Activated T-cell treated with anti-CD3 and anti-CD28 coated beads, Interleukin-2, amount 50 U/mL, for 24 hours (primary cell): ENCODE results near the gene RBMXL2.

ENCODE experiments used
- DNase-seq: peaks from one replicate; pipeline ENCODE4 v3.0.0-alpha.2; 2020
- H3K27ac Mint-ChIP-seq: 2 replicates; pipeline ENCODE4 v1.8.0; 2020; ENCODE audit warnings: mild to moderate bottlenecking, mixed read lengths
- H3K27me3 Mint-ChIP-seq: 2 replicates; pipeline ENCODE4 v1.8.0; 2020; ENCODE audit warnings: mixed read lengths
- H3K36me3 Mint-ChIP-seq: 2 replicates; pipeline ENCODE4 v1.8.0; 2020; ENCODE audit warnings: low read depth, mixed read lengths
- H3K4me1 Mint-ChIP-seq: 2 replicates; pipeline ENCODE4 v1.8.0; 2020; ENCODE audit warnings: low read depth, mixed read lengths
- H3K4me3 Mint-ChIP-seq: 2 replicates; pipeline ENCODE4 v1.8.0; 2020; ENCODE audit warnings: mild to moderate bottlenecking, moderate library complexity, mixed read lengths
- H3K9me3 Mint-ChIP-seq: 2 replicates; pipeline ENCODE4 v1.8.0; 2020; ENCODE audit warnings: mixed read lengths

RBMXL2 gene

DNA sequence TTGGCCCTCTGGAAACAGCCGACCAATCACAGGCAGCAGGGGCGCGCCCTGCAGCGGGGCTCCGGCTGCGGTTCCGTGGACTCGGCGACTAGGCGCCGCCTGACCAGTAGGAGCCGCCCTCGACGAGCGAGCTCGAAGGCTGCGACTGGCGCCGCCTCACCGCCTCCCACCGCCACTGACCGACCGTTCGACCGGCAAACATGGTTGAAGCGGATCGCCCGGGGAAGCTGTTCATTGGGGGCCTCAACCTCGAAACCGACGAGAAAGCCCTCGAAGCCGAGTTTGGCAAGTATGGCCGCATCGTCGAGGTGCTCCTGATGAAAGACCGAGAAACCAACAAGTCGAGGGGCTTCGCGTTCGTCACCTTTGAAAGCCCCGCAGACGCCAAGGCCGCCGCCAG is at the start of gene RBMXL2:
TSS of gene RBMXL2 (plus strand) at position 78 of the 400 bp plus-strand sequence. CDS start at position 201, 123 bp downstream.
- Mint-ChIP-seq H3K4me1 (no peaks in the 10 kb centered on the region), H3K27me3 (peaks cover 34% of the 10 kb centered on the region), H3K9me3 (no peaks in the 10 kb centered on the region), H3K36me3 (no peaks in the 10 kb centered on the region), H3K27ac (no peak within 1 kb of the TSS), H3K4me3 (no peak within 1 kb of the TSS)
- DNase-seq: no peak

GRCh38 chr11:7046474-7047175 is 42.2 kb upstream of the RBMXL2 start:
- Mint-ChIP-seq H3K27me3 (peaks cover 6% of the 10 kb centered on the region), H3K36me3 (no peaks in the 10 kb centered on the region), H3K9me3 (no peaks in the 10 kb centered on the region), H3K4me1 (no peaks in the 10 kb centered on the region), H3K27ac (no peak overlapping the region), H3K4me3 (no peak overlapping the region)
- DNase-seq: no peak

- Mint-ChIP-seq H3K4me1 (no peaks in the 10 kb centered on the region), H3K27ac (no peak overlapping the region), H3K9me3 (no peaks in the 10 kb centered on the region), H3K27me3 (peaks cover 11% of the 10 kb centered on the region), H3K4me3 (no peak overlapping the region), H3K36me3 (no peaks in the 10 kb centered on the region)
- no peak for DNase-seq
These were observed 38.6 kb upstream of the RBMXL2 start for GRCh38 chr11:7050191-7050590.

DNA sequence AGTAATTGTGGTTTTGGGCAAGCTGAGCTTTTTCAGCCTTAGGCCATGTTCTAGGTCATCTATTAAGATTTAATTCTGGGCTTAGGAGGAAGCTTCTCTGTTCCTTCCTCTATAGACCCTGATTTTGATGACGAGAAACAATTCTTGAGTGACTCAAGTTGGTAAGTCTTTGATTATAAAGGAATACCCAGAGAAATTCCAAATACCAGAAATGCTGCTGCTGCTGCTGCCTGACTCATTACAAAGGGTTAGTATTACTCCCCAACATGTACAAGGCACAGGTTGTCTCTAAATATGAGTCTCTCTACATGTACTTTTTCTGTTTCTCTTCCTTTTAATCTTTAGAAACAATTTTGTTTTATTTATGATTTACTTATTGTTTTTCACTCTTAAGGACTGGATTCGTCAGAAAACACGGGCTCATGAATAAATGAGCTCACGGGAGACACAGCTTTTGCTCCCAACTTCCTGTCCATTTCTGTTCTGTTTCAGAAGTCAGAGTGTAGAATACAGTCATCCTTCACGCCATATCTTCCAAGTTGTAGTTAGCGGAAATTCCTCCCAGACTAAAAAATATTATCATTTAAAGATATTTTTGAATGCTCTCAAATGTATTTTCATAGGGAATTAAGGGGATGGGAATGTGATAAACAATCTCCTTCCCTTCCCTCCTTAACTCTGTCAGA is 31.8 kb upstream of the RBMXL2 start:
- Mint-ChIP-seq H3K27me3 (peaks cover 6% of the 10 kb centered on the region), H3K4me1 (no peaks in the 10 kb centered on the region), H3K9me3 (no peaks in the 10 kb centered on the region), H3K36me3 (no peaks in the 10 kb centered on the region), H3K4me3 (no peak overlapping the region), H3K27ac (no peak overlapping the region)
- no peak for DNase-seq

GRCh38 chr11:7057641-7058040 is 31.2 kb upstream of the RBMXL2 start:
- Mint-ChIP-seq H3K27me3 (peaks cover 6% of the 10 kb centered on the region), H3K36me3 (no peaks in the 10 kb centered on the region), H3K27ac (no peak overlapping the region), H3K4me3 (no peak overlapping the region), H3K9me3 (no peaks in the 10 kb centered on the region), H3K4me1 (no peaks in the 10 kb centered on the region)
- DNase-seq: no peak

DNA sequence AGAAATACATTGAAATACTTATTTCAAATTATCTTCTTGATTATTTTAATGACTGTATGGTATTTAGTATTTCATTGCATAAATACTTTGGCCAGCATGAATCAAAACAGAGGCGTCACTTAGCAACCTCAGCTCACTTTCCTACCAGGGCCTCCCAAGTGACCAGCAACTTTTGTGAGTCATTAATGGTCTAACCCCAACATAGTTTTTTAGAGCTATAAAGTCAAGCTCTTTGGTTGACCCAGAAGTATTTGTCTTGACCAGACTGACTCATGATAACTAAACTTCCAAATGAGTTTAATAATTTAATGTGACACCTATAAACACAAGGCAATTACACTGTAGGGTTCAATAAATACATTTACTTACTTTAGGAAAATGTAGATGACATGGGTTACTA is 27.9 kb upstream of the RBMXL2 start:
- Mint-ChIP-seq H3K4me3 (no peak overlapping the region), H3K4me1 (no peaks in the 10 kb centered on the region), H3K36me3 (no peaks in the 10 kb centered on the region), H3K9me3 (no peaks in the 10 kb centered on the region), H3K27ac (no peak overlapping the region), H3K27me3 (peaks cover 2% of the 10 kb centered on the region)
- no peak for DNase-seq

GRCh38 chr11:7062534-7062933 is 26.3 kb upstream of the RBMXL2 start:
- Mint-ChIP-seq H3K27ac (no peak overlapping the region), H3K4me1 (no peaks in the 10 kb centered on the region), H3K4me3 (no peak overlapping the region), H3K9me3 (no peaks in the 10 kb centered on the region), H3K36me3 (no peaks in the 10 kb centered on the region), H3K27me3 (peaks cover 6% of the 10 kb centered on the region)
- no peak for DNase-seq

DNA sequence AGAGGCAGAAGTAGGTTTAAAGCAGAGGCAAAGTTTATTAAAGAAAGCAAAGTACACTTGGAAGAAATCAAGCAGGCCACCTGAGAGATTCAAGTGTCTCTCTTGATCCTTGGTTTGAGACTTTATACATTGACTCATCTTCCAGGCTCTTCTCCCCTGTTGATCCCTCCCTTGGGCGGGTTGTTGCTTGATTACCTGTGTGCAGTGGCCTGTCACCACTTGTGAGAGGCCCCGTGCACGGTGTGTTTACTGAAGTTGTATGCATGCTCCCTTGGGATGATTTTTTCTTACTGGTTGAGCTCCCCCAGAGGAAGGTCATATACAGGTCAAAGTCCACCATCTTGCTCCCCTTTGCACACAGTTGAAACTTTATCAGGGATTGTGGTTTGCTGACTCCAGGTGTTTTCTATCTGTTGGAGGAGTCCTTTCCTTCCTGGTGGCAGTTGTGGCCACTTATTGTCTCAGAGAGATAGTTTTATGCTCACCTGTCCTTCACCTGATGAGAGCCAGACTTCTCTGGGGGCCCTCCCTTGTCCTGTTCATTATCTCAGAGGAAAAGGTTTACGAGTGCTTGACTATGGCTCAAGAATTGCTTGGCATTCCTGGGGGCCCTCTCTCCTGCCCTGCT is 16.3 kb upstream of the RBMXL2 start:
- Mint-ChIP-seq H3K27me3 (peaks cover 10% of the 10 kb centered on the region), H3K4me1 (no peaks in the 10 kb centered on the region), H3K27ac (no peak overlapping the region), H3K9me3 (no peaks in the 10 kb centered on the region), H3K36me3 (no peaks in the 10 kb centered on the region), H3K4me3 (no peak overlapping the region)
- DNase-seq: no peak

DNA sequence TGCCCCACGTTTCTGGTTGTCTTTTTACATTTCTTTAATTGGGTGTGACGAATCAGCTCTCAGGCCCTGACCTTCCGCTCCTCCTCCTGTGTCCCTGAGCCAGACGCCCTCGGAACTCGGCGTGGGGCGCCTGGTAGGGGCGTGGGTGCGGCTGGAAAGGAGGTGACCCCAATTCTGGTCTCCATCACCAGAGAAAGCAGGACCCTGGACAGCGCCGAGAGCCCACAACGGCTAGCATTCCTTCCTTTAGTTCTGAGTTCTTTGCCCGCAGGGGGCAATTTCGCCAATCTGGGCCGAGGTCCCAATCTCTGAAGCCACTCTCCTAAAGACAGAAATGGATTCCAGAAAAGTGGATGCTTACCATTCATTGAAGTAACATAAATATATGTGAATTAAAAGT is 11.7 kb upstream of the RBMXL2 start:
- Mint-ChIP-seq H3K27me3 (peaks cover 10% of the 10 kb centered on the region), H3K36me3 (no peaks in the 10 kb centered on the region), H3K4me3 (no peak overlapping the region), H3K9me3 (peaks cover 8% of the 10 kb centered on the region), H3K4me1 (no peaks in the 10 kb centered on the region), H3K27ac (no peak overlapping the region)
- no peak for DNase-seq

DNA sequence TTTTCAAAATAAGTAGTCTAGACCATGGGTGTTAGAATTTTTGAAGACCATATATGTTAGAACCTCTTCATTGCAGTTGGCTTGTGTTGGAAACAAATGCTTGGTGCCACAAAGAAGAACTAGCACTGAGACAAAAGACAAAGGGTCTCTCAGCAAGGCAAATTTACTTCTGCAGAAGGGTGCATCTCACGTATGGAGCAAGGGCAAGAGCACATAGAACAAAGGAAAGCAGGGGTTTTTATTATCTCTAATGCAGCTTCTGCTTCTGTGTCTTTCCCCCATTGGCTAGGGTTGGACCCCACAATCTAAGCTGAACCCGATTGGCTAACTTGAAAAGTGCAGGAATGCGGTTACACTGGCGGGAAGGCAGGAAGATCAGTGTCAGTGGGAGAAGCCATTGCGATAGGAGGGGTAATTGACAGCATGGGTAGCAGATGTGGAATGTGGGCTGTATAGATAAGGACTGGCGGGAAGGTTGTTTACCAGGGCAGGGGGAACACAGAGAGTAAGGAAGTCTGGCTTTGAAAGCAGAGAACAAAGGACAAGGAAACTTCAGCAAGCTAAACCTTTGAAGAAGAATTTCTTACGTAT is 9.2 kb upstream of the RBMXL2 start:
- no peak for DNase-seq
- peaks cover 10% of the 10 kb centered on the region for H3K27me3 Mint-ChIP-seq
- H3K27ac Mint-ChIP-seq: no peak overlapping the region
- H3K4me1 Mint-ChIP-seq: no peaks in the 10 kb centered on the region
- H3K36me3 Mint-ChIP-seq: no peaks in the 10 kb centered on the region
- H3K9me3 Mint-ChIP-seq: peaks cover 8% of the 10 kb centered on the region
- H3K4me3 Mint-ChIP-seq: no peak overlapping the region

DNA sequence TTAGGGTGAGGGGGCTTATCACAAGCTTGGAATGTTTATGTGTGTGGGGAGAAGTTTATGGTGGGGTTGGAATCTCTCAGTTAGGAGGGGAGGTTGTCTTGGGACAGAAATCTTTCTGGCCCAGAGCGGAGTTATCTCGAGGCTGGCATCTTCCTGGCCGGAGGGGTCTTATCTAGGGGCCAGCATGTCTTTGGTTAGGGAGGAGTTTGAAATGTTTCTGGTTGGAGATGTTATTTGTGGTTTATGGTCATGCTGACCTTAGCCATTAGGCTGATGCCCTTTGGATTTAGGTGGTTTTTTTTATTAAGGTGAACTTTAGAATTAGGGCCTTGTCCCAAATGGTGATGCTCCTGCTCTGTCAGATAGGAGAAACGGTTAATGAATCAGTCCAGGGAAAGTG is 7.9 kb upstream of the RBMXL2 start:
- Mint-ChIP-seq H3K36me3 (no peaks in the 10 kb centered on the region), H3K4me3 (no peak overlapping the region), H3K4me1 (no peaks in the 10 kb centered on the region), H3K9me3 (peaks cover 8% of the 10 kb centered on the region), H3K27ac (no peak overlapping the region), H3K27me3 (peaks cover 13% of the 10 kb centered on the region)
- no peak for DNase-seq

DNA sequence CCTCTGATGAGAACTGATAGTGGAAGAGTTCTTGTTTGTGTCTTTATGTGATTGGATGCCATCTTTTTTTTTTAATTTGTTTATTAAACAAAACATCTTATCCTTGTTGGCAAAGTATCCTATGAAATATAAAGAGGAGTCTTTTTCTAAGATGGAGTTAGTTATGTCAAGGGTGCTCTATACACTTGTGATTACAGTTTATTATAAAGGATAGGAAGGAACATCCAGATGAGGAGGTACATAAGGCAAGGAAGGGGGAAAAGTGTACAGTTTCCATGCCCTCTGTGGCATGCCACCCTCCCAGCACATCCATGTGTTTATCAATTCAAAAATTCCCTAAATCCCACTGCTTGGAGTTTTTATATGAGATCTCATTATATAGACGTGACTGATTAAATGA is 7.4 kb upstream of the RBMXL2 start:
- H3K27ac Mint-ChIP-seq: no peak overlapping the region
- peaks cover 8% of the 10 kb centered on the region for H3K9me3 Mint-ChIP-seq
- H3K27me3 Mint-ChIP-seq: peaks cover 12% of the 10 kb centered on the region
- DNase-seq: no peak
- no peak overlapping the region for H3K4me3 Mint-ChIP-seq
- H3K4me1 Mint-ChIP-seq: no peaks in the 10 kb centered on the region
- no peaks in the 10 kb centered on the region for H3K36me3 Mint-ChIP-seq

- DNase-seq: no peak
- Mint-ChIP-seq H3K27ac (no peak overlapping the region), H3K36me3 (no peaks in the 10 kb centered on the region), H3K9me3 (no peaks in the 10 kb centered on the region), H3K4me1 (no peaks in the 10 kb centered on the region), H3K4me3 (no peak overlapping the region), H3K27me3 (peaks cover 32% of the 10 kb centered on the region)
These were observed 792 bp downstream of the RBMXL2 start for GRCh38 chr11:7089328-7090251.

- DNase-seq: no peak
- H3K9me3 Mint-ChIP-seq: no peaks in the 10 kb centered on the region
- peaks cover 23% of the 10 kb centered on the region for H3K27me3 Mint-ChIP-seq
- no peaks in the 10 kb centered on the region for H3K4me1 Mint-ChIP-seq
- no peak overlapping the region for H3K4me3 Mint-ChIP-seq
- H3K36me3 Mint-ChIP-seq: no peaks in the 10 kb centered on the region
- H3K27ac Mint-ChIP-seq: no peak overlapping the region
These were observed 9.5 kb downstream of the RBMXL2 start for GRCh38 chr11:7098235-7098832.
